ENCODE results near the gene AKR1B1.

The AKR1B1 gene

GRCh38 chr7:134434701-134435100 is 24.2 kb downstream of the AKR1B1 start:
- H3K27ac ChIP-seq = no peak overlapping the region
- peaks cover 8 to 9% of the 10 kb centered on the region in 2 experiments for H3K4me1 ChIP-seq (ENCODE audit: control insufficient read depth in 1 of 2, insufficient read depth in 1 of 2, low read depth in 1 of 2, low read length in 1 of 2)
- no peaks in the 10 kb centered on the region for H3K36me3 ChIP-seq
- no peak for TF ChIP-seq CTCF (IDR thresholded peaks at IDR 0.05)
- peaks cover 20% of the 10 kb centered on the region for H3K27me3 ChIP-seq
- H3K4me3 ChIP-seq (ENCODE audit: low read depth in 1 of 2, low read length in 1 of 2) = no peak overlapping the region
- no peaks in the 10 kb centered on the region for H3K9me3 ChIP-seq

GRCh38 chr7:134433430-134433829 is 25.5 kb downstream of the AKR1B1 start:
- H3K36me3 ChIP-seq = no peaks in the 10 kb centered on the region
- H3K27me3 ChIP-seq = peaks cover 20% of the 10 kb centered on the region
- peaks cover 8 to 9% of the 10 kb centered on the region in 2 experiments for H3K4me1 ChIP-seq (ENCODE audit: control insufficient read depth in 1 of 2, insufficient read depth in 1 of 2, low read depth in 1 of 2, low read length in 1 of 2)
- TF ChIP-seq CTCF (IDR thresholded peaks at IDR 0.05) = no peak
- H3K27ac ChIP-seq = no peak overlapping the region
- H3K4me3 ChIP-seq (ENCODE audit: low read depth in 1 of 2, low read length in 1 of 2) = no peak overlapping the region
- no peaks in the 10 kb centered on the region for H3K9me3 ChIP-seq

- Histone ChIP-seq H3K4me3 (ENCODE audit: low read depth in 1 of 2, low read length in 1 of 2) (no peak overlapping the region), H3K27ac (no peak overlapping the region), H3K9me3 (no peaks in the 10 kb centered on the region), H3K36me3 (no peaks in the 10 kb centered on the region), H3K4me1 (ENCODE audit: control insufficient read depth in 1 of 2, insufficient read depth in 1 of 2, low read depth in 1 of 2, low read length in 1 of 2) (peaks cover 8 to 9% of the 10 kb centered on the region in 2 experiments), H3K27me3 (peaks cover 20% of the 10 kb centered on the region)
- TF ChIP-seq CTCF (IDR thresholded peaks at IDR 0.05) = peak; percentile 34
These were observed 26.4 kb downstream of the AKR1B1 start for GRCh38 chr7:134432296-134433152.

GRCh38 chr7:134431815-134432214 is 27.1 kb downstream of the AKR1B1 start:
- Histone ChIP-seq H3K27ac (no peak overlapping the region), H3K27me3 (peaks cover 20% of the 10 kb centered on the region), H3K9me3 (no peaks in the 10 kb centered on the region), H3K4me3 (ENCODE audit: low read depth in 1 of 2, low read length in 1 of 2) (no peak overlapping the region), H3K36me3 (no peaks in the 10 kb centered on the region), H3K4me1 (ENCODE audit: control insufficient read depth in 1 of 2, insufficient read depth in 1 of 2, low read depth in 1 of 2, low read length in 1 of 2) (peaks cover 8 to 9% of the 10 kb centered on the region in 2 experiments)
- TF ChIP-seq CTCF (IDR thresholded peaks at IDR 0.05) = no peak

GRCh38 chr7:134429481-134429880 is 29.4 kb downstream of the AKR1B1 start:
- H3K4me3 ChIP-seq (ENCODE audit: low read depth in 1 of 2, low read length in 1 of 2) = no peak overlapping the region
- H3K4me1 ChIP-seq (ENCODE audit: control insufficient read depth in 1 of 2, insufficient read depth in 1 of 2, low read depth in 1 of 2, low read length in 1 of 2) = peaks cover 8 to 9% of the 10 kb centered on the region in 2 experiments
- H3K27ac ChIP-seq = no peak overlapping the region
- H3K27me3 ChIP-seq = peaks cover 20% of the 10 kb centered on the region
- H3K36me3 ChIP-seq = no peaks in the 10 kb centered on the region
- TF ChIP-seq CTCF (IDR thresholded peaks at IDR 0.05) = no peak
- H3K9me3 ChIP-seq = no peaks in the 10 kb centered on the region

All from neutrophil (primary cell).